ENCODE data around the gene MEGF6.

The MEGF6 gene

DNA sequence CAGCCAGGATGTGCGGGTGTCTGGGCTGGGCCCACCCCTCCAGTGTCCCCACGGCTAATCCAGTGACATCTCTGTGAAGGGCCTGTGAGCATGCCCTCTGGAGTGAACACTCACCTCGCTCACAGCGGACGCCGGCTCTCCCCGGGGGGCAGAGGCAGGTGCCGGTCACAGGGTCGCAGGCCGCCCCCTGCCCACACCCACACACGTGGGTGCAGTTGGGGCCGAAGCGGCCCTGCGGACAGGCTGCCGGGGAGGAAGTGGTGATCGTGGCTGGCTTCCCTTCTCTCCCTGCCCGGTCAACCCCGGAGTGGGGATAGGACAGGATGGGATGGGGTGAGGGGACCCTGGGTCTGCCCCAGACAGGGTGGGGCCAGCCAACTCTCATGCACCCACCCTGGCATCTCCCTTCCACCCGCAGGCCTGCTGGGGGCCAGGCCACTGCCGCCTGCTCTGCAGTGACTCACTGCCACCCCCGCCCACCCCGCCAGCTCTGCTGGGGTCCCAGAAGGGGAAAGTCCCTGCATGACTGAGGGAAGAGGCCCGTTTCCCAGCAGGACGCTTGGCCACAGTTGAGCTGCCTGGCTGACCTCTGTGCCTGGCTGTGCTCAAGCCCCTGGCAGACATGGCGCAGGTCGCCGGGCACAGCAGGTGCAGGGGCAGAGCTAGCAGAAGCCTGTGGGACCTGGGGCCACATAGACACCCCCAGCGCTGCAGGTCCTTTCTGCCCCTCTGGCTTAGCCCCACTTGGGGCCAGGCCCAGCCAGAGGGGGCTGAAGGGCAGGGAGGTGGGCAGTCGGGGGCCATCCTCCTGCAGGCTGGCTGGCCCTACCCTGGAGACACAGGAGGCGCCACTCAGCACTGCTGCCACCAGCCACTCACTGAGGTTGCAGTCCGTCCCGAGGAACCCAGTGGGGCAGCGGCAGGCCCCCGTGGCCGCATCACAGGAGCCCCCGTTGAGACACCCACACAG, 115.2 kb downstream of the MEGF6 start:
- DNase-seq, result no peak

DNA sequence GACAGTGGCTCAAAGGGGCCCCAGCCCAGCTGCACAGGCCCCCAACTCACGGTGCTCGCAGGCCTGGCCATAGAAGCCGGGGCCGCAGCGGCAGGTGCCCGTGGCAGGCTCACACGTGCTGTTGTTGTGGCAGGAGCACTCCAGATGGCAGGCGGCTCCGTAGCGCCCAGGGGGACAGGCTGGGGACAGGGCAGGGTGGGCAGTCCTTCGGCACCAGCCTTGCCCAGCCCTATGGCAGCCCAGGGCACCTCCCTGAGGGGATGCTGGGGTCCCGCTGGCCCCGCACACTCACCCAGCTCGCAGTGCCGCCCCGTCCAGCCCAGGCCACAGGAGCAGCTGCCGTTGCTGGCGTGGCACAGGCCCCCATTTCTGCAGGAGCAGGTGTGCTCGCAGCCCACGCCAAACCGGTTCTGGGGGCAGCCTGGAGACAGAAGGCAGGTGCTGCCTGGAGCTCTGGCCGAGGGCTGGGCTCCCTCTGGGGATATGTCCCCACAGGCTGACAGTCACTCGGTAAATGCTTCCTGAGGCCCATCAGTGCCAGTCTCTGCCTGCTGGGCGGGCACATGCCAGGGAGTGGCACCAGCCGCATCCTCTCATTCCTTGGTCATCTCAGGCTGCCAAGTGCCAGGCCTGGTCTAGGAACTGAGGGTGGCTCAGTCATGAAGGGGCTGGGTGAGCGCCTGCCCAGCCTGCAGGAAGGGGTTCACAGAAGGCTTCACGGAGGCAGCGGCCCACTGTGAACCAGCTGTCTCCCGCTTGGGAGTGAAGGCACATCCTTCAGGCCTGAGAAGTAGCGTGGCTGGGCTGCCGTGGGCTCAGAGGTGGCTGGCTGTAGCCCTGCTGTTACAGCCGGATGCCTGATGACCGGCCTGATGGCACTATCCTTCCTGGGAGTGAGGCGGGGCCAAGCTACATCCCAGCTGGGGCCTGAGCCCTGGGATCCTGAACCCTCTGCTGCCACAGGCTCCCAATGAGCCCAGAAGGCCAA, 116.7 kb downstream of the MEGF6 start:
- DNase-seq, result no peak

DNA sequence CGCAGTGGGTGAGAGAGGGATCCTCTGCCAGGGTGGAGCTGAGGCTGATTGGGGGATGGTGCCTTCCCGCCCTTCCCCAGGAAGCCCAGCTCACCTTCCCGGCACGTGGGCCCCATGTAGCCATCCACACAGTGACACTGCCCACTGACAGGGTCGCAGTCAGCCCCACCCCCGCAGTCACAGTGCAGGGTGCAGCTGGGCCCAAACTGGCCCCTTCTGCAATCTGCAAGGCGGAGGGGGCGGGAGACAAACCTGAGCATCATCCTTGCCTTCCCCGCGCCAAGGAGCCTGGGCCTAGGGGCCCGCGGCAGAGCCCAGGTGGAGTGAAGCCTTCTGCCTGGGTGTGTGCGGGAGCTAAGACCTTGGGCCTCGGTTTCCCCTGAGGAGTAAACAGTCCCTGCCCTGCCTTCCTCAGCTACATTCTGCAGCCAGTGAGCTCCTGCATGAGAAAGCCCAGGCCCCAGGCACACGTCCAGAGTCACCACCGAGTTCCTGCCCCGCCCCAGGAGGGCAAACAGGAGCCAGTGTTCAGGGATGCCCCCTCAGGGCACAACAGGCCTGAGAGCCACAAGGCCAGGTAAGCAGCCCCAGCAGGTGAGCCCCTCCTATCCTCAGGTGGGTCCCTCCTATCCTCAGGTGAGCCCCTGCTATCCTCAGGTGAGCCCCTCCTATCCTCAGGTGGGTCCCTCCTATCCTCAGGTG, 118.6 kb downstream of the MEGF6 start:
- no peak for DNase-seq

DNA sequence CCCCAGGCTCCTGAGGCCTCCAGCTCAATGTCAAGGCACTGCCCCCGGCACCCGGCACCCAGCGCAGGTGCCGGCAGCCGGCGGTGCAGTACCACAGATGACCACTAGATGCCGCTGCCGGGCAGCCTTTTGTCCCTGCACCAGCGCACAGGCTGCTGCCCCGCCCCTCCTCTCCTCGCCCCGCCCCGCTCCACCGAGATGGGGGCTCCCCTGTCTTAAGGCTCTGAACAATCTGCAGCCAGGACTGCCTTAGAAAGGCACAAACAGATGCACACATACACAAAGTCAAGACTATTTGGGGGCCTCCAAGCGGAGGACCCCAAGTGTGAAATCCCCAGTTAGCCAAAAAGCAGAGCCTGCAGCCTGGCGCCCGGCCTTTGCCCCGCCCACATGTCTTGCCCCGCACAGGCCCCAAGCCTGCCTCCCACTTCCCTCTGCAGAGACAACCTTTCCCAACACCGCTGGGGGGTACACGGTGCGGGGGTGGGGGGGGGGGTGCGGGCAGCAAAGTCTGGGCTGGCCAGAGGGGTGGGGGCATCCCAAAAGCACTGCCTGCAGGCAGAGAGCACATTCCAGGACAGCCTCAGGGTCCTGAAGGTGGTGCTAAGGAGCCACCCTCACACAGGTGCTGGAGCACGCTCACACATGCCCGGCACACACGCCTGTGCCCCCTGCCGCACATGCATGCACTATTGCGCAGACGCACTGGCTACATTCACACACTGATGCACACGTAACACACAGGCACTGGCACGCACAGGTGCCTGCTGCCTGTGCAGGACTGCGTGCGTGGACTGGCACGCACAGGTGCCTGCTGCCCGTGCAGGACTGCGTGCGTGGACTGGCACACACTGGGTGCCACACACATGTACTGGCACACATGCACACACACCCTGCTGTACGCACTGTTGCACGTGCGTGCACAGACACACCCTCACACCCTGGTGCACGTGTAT, 119.7 kb downstream of the MEGF6 start:
- DNase-seq, result peak in 50 of 56 donors; percentile 9 to 81 (median 49)

DNA sequence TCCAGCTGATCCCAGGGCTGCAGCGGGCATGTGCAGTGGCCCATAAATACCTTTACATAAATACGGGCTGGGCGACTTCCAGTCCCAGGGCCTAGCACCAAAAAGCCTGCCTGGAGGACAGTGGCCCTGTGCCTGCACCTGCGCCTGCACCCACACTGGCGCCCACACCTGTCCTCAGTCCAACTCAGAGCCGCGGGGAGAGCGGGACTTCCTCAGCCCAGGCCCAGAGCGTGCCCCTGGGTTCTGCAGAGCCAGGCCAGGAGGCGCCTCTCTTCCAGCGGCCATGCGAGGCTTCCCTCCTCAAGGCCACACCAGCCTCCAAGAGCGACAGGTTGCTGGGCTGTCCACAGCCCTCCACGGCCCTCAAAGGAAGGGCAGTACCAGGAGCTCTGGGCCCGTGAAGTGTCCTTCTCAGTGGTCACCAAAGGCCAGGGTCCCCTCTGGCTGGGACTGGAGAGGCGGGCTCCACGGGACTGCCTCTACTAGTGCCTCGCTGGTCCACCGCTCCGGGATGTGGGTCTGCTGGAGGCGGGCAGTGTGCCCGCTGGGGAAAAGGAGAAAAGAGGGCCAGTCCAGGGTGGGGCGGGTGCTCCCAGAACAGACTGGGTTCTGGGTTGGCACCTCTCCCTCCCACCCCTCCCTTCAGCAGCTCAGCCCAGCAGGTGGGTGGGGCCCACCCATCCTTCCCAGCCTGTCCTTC, 121.1 kb downstream of the MEGF6 start:
- no peak for DNase-seq

DNA sequence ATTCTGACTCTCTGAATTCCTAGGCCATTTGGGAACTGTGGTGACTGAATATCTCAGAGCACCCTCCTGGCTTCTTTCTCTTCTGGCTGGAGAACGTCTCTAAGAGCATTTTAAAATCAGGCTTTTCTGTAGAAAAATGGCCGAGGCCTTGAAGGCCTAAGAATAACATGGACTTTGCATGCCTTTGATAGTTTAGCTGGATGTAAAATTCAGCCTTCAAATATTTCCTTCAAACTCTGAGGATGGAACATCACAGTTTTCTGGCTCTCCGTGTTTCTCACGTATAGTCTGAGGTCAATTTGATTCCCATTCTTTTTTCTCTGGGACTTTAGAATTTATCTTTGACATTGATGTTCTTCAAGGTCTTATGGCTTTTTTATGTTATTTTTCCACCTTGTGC, 122.9 kb downstream of the MEGF6 start:
- DNase-seq, result no peak

DNA sequence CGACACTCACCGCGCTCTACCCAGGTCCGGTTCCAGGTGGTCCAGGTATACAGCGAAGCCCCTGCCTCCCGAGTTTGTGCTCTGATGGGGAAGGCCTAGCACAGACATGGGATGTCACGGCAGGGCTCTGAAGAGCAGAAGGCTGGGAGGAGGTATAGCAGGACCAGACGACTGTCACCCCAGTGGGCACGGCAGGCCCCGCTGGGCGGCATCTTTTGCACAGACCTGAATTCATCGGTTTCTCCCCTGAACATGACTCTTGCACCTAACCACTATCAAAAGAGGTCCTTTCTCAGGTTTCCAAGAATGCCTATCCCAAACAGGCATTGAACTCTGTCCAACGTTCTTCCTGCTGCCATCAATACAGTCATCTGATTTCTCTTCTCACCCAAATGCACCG, 126.3 kb downstream of the MEGF6 start:
- DNase-seq, result no peak

DNA sequence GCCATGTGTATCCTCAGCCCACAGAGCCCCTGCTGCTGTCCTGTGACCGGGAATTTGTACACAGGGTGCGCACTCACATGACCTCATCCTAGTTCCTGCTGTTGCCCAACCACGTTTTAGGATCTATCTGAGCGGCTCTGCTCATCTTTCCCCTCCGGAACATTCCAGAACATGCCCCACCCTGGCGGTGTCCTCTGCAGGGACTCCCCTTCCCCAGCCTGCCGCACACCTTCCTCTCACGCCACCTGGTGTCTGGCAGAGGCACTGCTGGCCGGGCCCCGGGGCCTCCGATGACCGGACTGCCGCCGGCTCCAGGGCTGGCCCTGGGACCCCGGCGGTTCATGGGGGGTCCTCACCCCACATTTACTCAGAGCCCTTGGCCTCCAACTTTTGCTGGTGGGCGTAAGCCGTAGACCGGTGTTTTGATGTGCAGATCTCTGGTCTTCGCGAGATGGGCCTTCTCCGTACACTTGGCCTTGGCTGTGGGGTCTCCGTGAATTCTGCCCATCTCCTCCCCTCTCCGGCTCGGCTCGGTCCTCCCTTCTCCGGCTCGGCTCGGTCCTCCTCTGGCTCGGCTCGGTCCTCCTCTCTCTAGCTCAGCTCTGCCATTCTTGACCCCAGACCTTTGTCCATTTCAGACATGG, 127.4 kb downstream of the MEGF6 start:
- DNase-seq, result peak in 21 of 56 donors; percentile 6 to 84 (median 18)

DNA sequence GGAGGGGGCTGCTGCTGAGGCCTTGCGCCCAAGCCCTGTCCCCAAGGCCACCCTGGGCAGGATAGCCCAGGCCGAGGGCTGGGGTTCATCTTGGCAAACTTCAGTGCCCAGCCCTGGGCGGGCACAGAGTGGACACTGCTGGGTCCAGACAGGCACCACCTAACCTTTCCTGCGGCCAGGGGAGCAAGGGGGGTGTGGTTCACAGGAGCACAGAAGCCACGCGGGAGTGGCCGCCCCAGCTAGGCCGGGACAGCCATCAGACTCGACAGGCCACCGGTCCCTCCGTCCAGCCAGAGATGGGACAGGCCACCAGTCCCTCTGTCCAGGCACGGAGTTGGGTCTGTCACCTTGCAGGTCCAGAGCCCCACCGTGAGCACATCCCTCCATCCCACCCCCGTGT, 127.9 kb downstream of the MEGF6 start:
- DNase-seq, result no peak

DNA sequence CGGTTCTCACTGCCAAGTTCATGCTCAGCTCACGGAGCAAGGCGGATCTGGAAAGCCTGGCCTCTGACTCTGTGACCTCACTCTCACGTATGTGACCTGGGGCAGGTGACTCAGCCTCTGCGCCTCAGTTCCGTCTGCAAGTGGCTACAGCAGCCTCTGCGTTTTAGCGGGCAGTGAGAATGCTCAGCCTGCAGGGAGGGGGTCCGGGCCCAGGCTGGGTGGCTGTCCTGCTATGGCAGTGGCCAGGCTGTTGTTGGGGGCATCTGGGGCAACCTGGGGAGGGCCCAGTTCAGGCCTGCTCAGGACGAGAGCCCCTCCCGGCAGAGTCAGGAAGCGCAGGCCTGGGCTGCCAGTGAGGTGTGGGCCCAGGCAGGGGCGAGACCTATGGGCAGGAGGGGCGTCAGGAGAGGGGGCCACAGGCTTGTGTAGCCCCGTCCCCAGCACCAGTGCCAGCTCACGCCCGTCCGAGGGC, 128.9 kb downstream of the MEGF6 start:
- no peak for DNase-seq

DNA sequence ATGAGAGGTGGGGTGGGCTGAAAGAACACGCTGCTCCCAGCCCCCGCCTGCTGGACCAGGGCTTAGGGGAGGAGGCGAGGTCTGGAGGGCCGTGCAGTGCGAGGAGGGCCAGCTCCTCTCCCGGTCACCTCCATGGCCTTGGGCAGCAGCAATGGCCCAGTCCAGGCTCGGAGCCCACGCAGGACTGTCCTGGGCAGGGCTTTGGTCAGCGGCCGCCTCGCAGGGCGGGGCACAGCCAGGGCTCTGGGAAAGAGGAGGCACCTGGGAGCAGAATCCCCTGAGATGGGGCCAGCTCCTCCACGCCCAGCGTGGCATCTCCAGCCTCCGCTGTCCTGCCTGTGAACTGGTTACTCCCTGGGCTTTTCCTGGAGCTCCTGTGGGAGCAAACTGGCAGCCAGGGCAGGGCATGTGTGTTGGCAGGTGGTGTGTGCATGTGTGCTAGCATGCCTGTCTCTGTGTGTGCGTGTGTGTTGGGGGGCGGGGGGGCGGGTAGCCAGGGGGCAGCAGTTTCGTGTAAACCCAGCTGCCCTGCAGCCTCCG, 129.4 kb downstream of the MEGF6 start:
- DNase-seq, result no peak

DNA sequence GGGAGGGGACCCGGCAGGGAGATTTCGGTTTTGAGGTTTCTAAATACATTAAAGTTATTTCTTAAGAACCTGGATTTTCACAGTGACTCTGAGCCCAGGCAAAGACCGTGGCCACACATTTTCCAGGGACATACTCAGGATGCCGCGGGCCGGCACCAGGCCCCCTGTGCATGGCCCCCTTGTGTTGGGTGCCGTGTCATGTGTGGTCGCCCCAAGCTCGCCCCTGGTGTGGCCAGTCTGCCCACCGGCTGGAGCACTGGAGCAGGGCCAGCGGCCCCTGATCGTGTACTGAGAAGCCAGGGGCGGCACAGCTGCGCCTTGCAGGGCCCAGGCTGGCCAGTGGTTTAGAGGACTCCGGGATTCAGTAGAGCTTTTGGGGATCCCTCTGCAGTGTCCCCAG, 130.3 kb downstream of the MEGF6 start:
- no peak for DNase-seq

DNA sequence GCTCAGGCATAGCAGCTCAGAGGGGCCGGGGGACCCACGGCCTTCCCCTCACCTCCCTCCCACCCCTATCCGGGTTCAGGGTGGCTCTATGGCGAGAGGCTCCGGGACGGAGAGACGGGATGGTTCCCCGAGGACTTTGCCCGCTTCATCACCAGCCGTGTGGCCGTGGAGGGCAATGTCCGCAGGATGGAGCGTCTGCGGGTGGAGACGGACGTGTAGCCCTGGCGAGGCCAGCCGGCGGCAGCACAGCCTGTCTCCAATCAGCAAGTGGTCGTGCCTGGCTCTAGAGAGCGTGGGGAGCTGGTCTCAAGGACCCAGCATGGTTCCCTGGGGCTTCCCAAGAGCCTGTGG, 131.0 kb downstream of the MEGF6 start:
- DNase-seq, result no peak

DNA sequence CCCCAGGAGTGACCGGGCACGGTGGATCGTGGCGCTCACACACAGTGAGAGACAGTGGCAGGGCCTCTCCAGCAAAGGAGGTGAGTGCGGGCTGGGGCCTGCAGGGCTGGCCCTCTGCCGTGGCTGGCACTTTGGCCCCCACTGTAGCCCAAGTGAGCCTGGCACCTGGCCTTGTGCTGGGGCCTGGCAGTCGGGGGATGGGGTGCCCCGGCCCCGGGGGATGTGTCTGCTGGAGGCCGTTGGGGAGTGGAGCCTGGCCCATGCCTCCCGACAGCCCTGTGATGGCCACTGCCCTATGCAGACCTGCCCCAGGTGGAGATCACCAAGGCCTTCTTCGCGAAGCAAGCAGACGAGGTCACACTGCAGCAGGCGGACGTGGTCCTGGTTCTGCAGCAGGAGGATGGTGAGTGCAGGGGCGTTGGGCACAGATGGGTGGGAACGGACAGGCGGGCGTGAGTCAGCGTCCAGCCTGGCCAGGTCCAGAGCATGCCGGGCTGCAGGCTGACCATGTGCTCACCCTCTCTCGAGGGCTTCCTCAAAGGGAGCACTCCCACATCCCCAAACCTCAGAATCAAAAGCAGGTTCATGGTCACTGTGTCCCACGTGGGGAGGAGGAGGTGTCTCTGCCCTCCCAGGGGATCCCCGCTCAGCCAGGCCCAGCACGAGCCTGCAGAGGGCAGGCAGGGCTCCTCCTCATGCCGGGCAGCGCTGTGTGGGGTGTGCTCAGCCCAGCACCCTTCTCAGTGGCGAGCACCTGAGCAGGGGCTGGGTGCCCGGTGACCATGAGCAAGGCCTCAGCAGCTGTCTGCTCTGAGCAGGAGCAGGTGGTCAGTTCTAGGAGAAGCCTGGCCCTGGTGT, 131.6 kb downstream of the MEGF6 start:
- DNase-seq, result no peak

DNA sequence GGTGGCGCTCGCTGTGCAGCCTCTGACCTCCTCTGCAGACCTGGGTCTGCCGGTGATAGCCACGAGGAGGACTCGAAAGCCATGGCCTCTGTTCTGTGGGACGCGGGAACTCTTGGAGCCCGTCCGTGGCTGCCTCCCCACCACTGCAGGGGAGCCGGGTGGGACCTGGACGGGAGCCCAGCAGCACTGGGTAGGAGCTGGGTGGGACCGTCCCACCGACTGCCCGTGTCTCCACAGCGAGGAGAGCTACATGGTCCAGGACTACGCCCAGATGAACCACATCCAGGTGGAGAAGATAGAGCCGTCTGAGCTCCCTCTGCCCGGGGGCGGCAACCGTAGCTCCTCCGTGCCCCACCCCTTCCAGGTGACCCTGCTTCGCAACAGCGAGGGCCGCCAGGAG, 133.1 kb downstream of the MEGF6 start:
- DNase-seq, result no peak

DNA sequence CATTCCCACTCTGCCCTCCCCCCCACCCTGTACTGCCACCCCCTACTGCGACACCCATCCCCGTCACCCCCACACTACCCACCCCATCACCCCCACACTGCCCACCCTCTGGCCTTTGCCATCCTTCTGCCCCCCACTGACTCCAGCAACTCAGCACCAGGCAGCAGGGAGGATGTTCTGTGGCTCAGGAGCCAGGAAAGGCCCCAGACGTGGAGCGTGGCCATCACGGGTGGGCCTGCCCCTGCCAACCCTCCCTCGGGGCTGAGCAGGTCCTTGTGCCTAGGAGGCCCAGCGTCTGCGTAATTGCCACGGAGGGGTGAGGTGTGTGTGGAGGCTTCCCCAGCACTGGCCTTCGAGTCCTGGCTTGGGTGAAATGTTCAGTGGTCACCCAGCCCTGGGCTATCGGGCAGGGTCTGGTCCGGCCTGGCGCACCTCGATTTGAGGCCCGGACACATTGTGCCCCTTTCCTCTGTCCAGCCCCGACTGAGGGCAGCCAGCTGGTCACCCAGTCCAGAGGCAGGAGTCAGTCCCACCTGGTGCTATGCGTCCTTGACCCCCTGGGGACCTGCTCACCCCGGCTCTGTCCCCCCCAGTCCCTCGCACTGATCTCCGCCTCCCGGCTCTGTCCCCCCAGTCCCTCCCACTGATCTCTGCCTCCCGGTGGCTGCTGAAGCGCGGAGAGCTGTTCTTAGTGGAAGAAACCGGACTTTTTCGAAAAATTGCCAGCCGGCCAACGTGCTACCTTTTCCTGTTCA, 133.9 kb downstream of the MEGF6 start:
- peak in 1 of 56 donors; percentile 39 for DNase-seq

DNA sequence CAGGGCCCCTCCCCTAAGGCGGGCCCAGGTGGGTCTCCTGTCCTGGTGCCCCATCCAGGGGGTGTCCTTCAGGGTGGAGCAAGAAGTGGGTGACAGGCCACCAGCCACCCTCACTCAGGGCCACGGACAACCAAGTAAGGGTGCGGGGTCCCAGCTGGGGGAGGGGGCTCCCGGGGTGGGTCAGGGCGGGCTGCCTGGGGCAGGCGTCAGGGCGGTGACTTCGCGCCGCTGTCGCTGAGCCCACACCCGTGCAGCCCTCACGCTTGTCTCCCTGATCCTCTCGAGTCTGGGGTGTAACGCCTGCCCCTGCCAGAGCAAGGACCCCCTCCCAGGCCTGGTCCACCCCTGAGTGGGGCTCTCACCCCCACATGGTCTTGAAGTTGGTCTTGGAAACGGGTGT, 134.6 kb downstream of the MEGF6 start:
- no peak for DNase-seq

Measured in amygdala (tissue), 56 donors.